ENCODE measurements around the gene PNMA8B. TPM values are rescaled to one million over a fixed set of nuclear protein-coding genes. Genes with fewer than 3 reads are reported as not detected.
A peak's percentile ranks its signal among the peaks of the same experiment; 100 is the strongest.

Gene PNMA8B
- total RNA-seq, 1 experiment from 2014 or later = 0.75 TPM

DNA sequence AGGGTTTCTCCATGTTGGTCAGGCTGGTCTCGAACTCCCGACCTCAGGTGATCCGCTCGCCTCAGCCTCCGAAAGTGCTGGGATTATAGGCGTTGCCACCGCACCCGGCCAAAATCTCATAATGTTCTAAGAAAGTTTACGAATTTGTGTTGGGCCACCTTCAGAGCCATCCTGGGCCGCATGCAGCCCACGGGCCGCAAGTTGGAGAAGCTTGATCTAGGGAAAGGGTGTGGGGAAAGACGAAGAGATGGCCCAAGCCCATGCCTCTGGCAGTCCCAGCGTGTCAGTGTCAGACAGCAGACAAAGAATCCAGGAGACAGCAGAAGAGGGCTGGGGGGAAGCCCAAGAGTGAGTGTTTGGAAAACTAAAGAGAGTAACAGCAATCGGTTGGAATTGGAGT lies 49.6 kb downstream of the PNMA8B start:
- peaks cover 4% of the 10 kb centered on the region for H3K4me1 ChIP-seq (ENCODE audit: insufficient read depth, low read length, poor library complexity, severe bottlenecking)
- POLR2A ChIA-PET (ENCODE audit: low non-redundant PET) = no interaction called here
- no TSS peak for BruUV-seq (replicated peaks)
- peaks cover 4% of the 10 kb centered on the region for H3K9me3 ChIP-seq (ENCODE audit: low read depth, low read length, poor library complexity, severe bottlenecking)
- no peak overlapping the region for H3K27ac ChIP-seq (ENCODE audit: low read depth, low read length, poor library complexity, severe bottlenecking)
- CTCF ChIA-PET = no interaction called here
- H3K27me3 ChIP-seq (replicated peaks; ENCODE audit: insufficient read depth, low read depth, low read length, poor library complexity) = no peaks in the 10 kb centered on the region
- no peak overlapping the region for H3K4me3 ChIP-seq (ENCODE audit: low read depth, low read length, poor library complexity, severe bottlenecking)
- no peak for DNase-seq (ENCODE audit: low spot score)
- intact Hi-C loops (cut with micrococcal nuclease; ENCODE audit: unreplicated experiment) = no loop called here
- TF ChIP-seq, protein P1, sequence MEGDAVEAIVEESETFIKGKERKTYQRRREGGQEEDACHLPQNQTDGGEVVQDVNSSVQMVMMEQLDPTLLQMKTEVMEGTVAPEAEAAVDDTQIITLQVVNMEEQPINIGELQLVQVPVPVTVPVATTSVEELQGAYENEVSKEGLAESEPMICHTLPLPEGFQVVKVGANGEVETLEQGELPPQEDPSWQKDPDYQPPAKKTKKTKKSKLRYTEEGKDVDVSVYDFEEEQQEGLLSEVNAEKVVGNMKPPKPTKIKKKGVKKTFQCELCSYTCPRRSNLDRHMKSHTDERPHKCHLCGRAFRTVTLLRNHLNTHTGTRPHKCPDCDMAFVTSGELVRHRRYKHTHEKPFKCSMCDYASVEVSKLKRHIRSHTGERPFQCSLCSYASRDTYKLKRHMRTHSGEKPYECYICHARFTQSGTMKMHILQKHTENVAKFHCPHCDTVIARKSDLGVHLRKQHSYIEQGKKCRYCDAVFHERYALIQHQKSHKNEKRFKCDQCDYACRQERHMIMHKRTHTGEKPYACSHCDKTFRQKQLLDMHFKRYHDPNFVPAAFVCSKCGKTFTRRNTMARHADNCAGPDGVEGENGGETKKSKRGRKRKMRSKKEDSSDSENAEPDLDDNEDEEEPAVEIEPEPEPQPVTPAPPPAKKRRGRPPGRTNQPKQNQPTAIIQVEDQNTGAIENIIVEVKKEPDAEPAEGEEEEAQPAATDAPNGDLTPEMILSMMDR (conservative IDR thresholded peaks at IDR 0.05; ENCODE audit: low read depth, low read length) = no peak
- TF ChIP-seq EZH2 (IDR thresholded peaks at IDR 0.05; ENCODE audit: borderline replicate concordance, low read depth, low read length, poor library complexity, severe bottlenecking) = no peak
- H3K36me3 ChIP-seq (ENCODE audit: insufficient read depth, low read length, poor library complexity, severe bottlenecking) = no peaks in the 10 kb centered on the region

- H3K27ac ChIP-seq (ENCODE audit: low read depth, low read length, poor library complexity, severe bottlenecking) = no peak overlapping the region
- no peaks in the 10 kb centered on the region for H3K27me3 ChIP-seq (replicated peaks; ENCODE audit: insufficient read depth, low read depth, low read length, poor library complexity)
- POLR2A ChIA-PET (ENCODE audit: low non-redundant PET) = no interaction called here
- no TSS peak for BruUV-seq (replicated peaks)
- no peaks in the 10 kb centered on the region for H3K36me3 ChIP-seq (ENCODE audit: insufficient read depth, low read length, poor library complexity, severe bottlenecking)
- CTCF ChIA-PET = no interaction called here
- intact Hi-C loops (cut with micrococcal nuclease; ENCODE audit: unreplicated experiment) = no loop called here
- TF ChIP-seq EZH2 (IDR thresholded peaks at IDR 0.05; ENCODE audit: borderline replicate concordance, low read depth, low read length, poor library complexity, severe bottlenecking) = no peak
- TF ChIP-seq, protein P1 (conservative IDR thresholded peaks at IDR 0.05; ENCODE audit: low read depth, low read length) = no peak
- no peaks in the 10 kb centered on the region for H3K9me3 ChIP-seq (ENCODE audit: low read depth, low read length, poor library complexity, severe bottlenecking)
- DNase-seq (ENCODE audit: low spot score) = peak; percentile 62
- H3K4me3 ChIP-seq (ENCODE audit: low read depth, low read length, poor library complexity, severe bottlenecking) = no peak overlapping the region
- H3K4me1 ChIP-seq (ENCODE audit: insufficient read depth, low read length, poor library complexity, severe bottlenecking) = peaks cover 4% of the 10 kb centered on the region
Measured at GRCh38 chr19:46442808-46443450, 52.7 kb downstream of the PNMA8B start.

- Histone ChIP-seq H3K4me1 (ENCODE audit: insufficient read depth, low read length, poor library complexity, severe bottlenecking) (peaks cover 4% of the 10 kb centered on the region), H3K9me3 (ENCODE audit: low read depth, low read length, poor library complexity, severe bottlenecking) (no peaks in the 10 kb centered on the region), H3K4me3 (ENCODE audit: low read depth, low read length, poor library complexity, severe bottlenecking) (no peak overlapping the region), H3K27me3 (replicated peaks; ENCODE audit: insufficient read depth, low read depth, low read length, poor library complexity) (no peaks in the 10 kb centered on the region), H3K36me3 (ENCODE audit: insufficient read depth, low read length, poor library complexity, severe bottlenecking) (no peaks in the 10 kb centered on the region), H3K27ac (ENCODE audit: low read depth, low read length, poor library complexity, severe bottlenecking) (no peak overlapping the region)
- no peak for DNase-seq (ENCODE audit: low spot score)
- TF ChIP-seq EZH2 (IDR thresholded peaks at IDR 0.05; ENCODE audit: borderline replicate concordance, low read depth, low read length, poor library complexity, severe bottlenecking) = no peak
- TF ChIP-seq, protein P1 (conservative IDR thresholded peaks at IDR 0.05; ENCODE audit: low read depth, low read length) = no peak
- POLR2A ChIA-PET (ENCODE audit: low non-redundant PET) = no interaction called here
- intact Hi-C loops (cut with micrococcal nuclease; ENCODE audit: unreplicated experiment) = no loop called here
- no TSS peak for BruUV-seq (replicated peaks)
- CTCF ChIA-PET = no interaction called here
Measured at GRCh38 chr19:46441866-46442265, 53.8 kb downstream of the PNMA8B start.

Other genes starting within 250 kb of the PNMA8B start
- 3.0 and 7.4 TPM in 2 replicates for gene HIF3A, start 198.8 kb downstream of the PNMA8B start, total RNA-seq (2021)
- 157 and 164 TPM in 2 replicates for gene PPP5C, start 148.8 kb downstream of the PNMA8B start, total RNA-seq (2021)
- gene CCDC8, start 82.3 kb downstream of the PNMA8B start, total RNA-seq (2021) = 24.5 and 32.1 TPM in 2 replicates
- not detected in 2 replicates for gene PNMA8C, start 66.9 kb downstream of the PNMA8B start, total RNA-seq (2021)
- gene PNMA8A, start 24.3 kb downstream of the PNMA8B start, total RNA-seq (2021) = 12.8 and 15.9 TPM in 2 replicates
- gene CALM3, start 105.5 kb upstream of the PNMA8B start, total RNA-seq (2021) = 272 and 291 TPM in 2 replicates
- gene PTGIR, start 129.2 kb upstream of the PNMA8B start, total RNA-seq (2021) = 0.46 TPM in 1 of 2 replicates, not detected in the other
- not detected in 2 replicates for gene GNG8, start 140.3 kb upstream of the PNMA8B start, total RNA-seq (2021)
- gene DACT3, start 165.3 kb upstream of the PNMA8B start, total RNA-seq (2021) = 0.32 and 1.1 TPM in 2 replicates
- 45.1 and 60.3 TPM in 2 replicates for gene PRKD2, start 221.2 kb upstream of the PNMA8B start, total RNA-seq (2021)